NT2/D1 (cell line): ENCODE results near the gene FIG4.

Experiments used
- DNase-seq: peaks from one replicate; pipeline ENCODE4 v3.0.0-alpha.2; 2011; ENCODE audit warnings: low read depth, low spot score
- H3K27me3 ChIP-seq: 2 replicates; pipeline ENCODE4 v1.6.0; 2011; ENCODE audit warnings: mild to moderate bottlenecking; ENCODE audit not compliant: insufficient read length, insufficient read depth
- H3K36me3 ChIP-seq: 2 replicates; pipeline ENCODE4 v1.6.1; 2011; ENCODE audit warnings: mild to moderate bottlenecking, low read length, mixed read lengths; ENCODE audit not compliant: insufficient read depth, insufficient read length
- H3K4me1 ChIP-seq: 2 replicates; pipeline ENCODE4 v1.5.1; 2011; ENCODE audit not compliant: insufficient read depth, insufficient read length
- H3K4me3 ChIP-seq: 2 replicates; pipeline ENCODE4 v1.5.1; 2011; ENCODE audit warnings: low read depth; ENCODE audit not compliant: insufficient read length
- H3K9ac ChIP-seq: 2 replicates; pipeline ENCODE4 v1.6.0; 2011; ENCODE audit warnings: low read depth; ENCODE audit not compliant: insufficient read length
- H3K9me3 ChIP-seq: 2 replicates; pipeline ENCODE4 v1.5.1; 2011; ENCODE audit warnings: mild to moderate bottlenecking, low read length; ENCODE audit not compliant: insufficient read depth
- SUZ12 ChIP-seq: IDR thresholded peaks from 2 replicates; pipeline ENCODE4 v1.6.1; 2011; ENCODE audit not compliant: insufficient read length, insufficient read depth; ENCODE audit errors: extremely low read depth
- YY1 ChIP-seq: IDR thresholded peaks from 2 replicates; pipeline ENCODE4 v1.6.1; 2011; ENCODE audit not compliant: insufficient read length, insufficient read depth
- ZNF274 ChIP-seq: IDR thresholded peaks from 2 replicates; pipeline ENCODE4 v1.6.1; 2011; ENCODE audit warnings: mild to moderate bottlenecking, low read depth, low read length

FIG4 gene

GRCh38 chr6:109762166-109762565 is 71.1 kb downstream of the FIG4 start:
- H3K9me3 ChIP-seq: no peaks in the 10 kb centered on the region
- no peaks in the 10 kb centered on the region for H3K27me3 ChIP-seq
- no peak overlapping the region for H3K4me3 ChIP-seq
- no peak overlapping the region for H3K9ac ChIP-seq
- H3K4me1 ChIP-seq: no peaks in the 10 kb centered on the region
- TF ChIP-seq ZNF274 (no peak), SUZ12 (no peak), YY1 (no peak)
- DNase-seq: no peak
- H3K36me3 ChIP-seq: no peaks in the 10 kb centered on the region

DNA sequence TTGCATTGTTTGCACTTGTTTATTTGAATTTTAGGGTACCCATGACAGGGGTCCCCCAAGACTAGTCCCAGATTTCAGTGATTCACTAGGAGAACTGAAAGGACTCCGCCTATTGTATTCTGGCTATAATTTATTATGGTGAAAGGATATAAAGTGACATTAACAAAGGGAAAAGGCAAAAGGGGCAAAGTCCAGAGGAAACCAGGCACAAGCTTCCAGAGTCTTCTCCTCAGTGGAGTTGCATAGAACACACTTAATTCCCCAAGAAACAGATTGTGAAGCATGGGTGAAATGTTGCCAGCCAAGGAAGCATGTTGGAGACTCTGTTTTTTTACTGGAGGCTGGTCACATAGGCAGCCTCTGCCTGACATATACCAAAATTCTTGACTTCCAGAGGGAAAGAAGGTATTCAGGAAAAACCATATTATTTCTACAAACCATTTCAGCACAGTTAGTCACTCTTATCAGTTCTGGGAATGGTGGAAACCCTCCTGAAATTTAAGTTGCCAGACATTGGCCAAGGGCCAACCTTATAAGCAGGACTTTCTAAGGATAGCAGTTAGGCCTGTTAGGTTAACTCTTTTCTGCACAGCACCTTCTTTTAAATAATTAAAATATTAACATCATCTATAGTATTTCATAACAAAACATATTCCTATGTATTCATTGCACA is 71.8 kb downstream of the FIG4 start:
- Histone ChIP-seq H3K4me3 (no peak overlapping the region), H3K36me3 (no peaks in the 10 kb centered on the region), H3K9ac (no peak overlapping the region), H3K27me3 (no peaks in the 10 kb centered on the region), H3K4me1 (no peaks in the 10 kb centered on the region), H3K9me3 (no peaks in the 10 kb centered on the region)
- TF ChIP-seq YY1 (no peak), ZNF274 (no peak), SUZ12 (no peak)
- no peak for DNase-seq

- no peak for DNase-seq
- TF ChIP-seq YY1 (no peak), SUZ12 (no peak), ZNF274 (no peak)
- H3K27me3 ChIP-seq: no peaks in the 10 kb centered on the region
- H3K4me1 ChIP-seq: no peaks in the 10 kb centered on the region
- H3K4me3 ChIP-seq: no peak overlapping the region
- H3K9me3 ChIP-seq: no peaks in the 10 kb centered on the region
- H3K9ac ChIP-seq: no peak overlapping the region
- H3K36me3 ChIP-seq: no peaks in the 10 kb centered on the region
Measured at GRCh38 chr6:109766167-109766566, 75.1 kb downstream of the FIG4 start.

DNA sequence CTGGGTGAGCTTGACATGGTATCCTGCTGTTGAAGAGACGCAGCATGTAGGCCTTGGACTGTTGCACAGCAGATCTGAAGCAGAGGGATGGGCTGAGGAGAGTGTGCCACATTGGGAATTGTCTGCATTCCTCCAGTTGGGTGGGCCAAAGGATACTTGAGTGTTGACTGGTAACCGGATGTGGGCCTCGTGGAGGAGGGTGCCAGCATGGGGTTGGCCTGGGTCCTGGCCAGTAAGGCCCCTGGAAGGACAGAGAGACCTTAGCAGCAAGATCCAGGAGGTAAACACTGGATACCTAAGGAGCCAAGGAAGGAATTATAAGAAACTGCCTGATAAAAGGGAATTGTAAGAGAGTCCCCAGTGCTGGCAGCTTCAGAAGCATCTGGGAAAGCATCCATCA is 76.9 kb downstream of the FIG4 start:
- Histone ChIP-seq H3K4me3 (no peak overlapping the region), H3K4me1 (no peaks in the 10 kb centered on the region), H3K9ac (no peak overlapping the region), H3K36me3 (no peaks in the 10 kb centered on the region), H3K27me3 (no peaks in the 10 kb centered on the region), H3K9me3 (no peaks in the 10 kb centered on the region)
- TF ChIP-seq ZNF274 (no peak), SUZ12 (no peak), YY1 (no peak)
- DNase-seq: no peak

- H3K9ac ChIP-seq: no peak overlapping the region
- no peak for TF ChIP-seq SUZ12
- TF ChIP-seq YY1: no peak
- TF ChIP-seq ZNF274: no peak
- H3K36me3 ChIP-seq: no peaks in the 10 kb centered on the region
- H3K9me3 ChIP-seq: no peaks in the 10 kb centered on the region
- no peak overlapping the region for H3K4me3 ChIP-seq
- no peaks in the 10 kb centered on the region for H3K4me1 ChIP-seq
- DNase-seq: no peak
- no peaks in the 10 kb centered on the region for H3K27me3 ChIP-seq
Measured at GRCh38 chr6:109768485-109768884, 77.4 kb downstream of the FIG4 start.

DNA sequence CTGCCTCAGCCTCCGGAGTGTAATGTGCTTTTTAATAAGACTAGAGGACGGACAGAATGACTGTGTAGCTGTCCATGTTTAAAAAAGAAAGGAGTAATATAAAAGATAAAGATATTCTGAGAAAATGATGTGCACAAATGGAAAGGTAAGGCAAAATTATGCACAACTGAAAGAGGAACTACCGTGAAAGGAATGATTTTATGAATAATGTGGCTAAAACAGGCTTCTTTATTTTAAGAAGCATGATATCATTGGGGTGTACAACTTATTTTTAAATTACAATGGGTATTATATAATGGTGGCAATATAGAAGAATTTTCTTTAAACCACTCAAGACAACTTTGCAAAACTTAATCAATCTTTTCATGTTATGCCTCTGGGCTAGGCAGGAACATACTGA is 78.1 kb downstream of the FIG4 start:
- Histone ChIP-seq H3K27me3 (no peaks in the 10 kb centered on the region), H3K4me3 (no peak overlapping the region), H3K9ac (no peak overlapping the region), H3K9me3 (no peaks in the 10 kb centered on the region), H3K36me3 (no peaks in the 10 kb centered on the region), H3K4me1 (no peaks in the 10 kb centered on the region)
- TF ChIP-seq SUZ12 (no peak), ZNF274 (no peak)
- DNase-seq: no peak

- H3K9ac ChIP-seq: no peak overlapping the region
- no peaks in the 10 kb centered on the region for H3K36me3 ChIP-seq
- H3K27me3 ChIP-seq: no peaks in the 10 kb centered on the region
- DNase-seq: no peak
- H3K9me3 ChIP-seq: no peaks in the 10 kb centered on the region
- H3K4me1 ChIP-seq: no peaks in the 10 kb centered on the region
- TF ChIP-seq ZNF274: no peak
- no peak for TF ChIP-seq YY1
- no peak overlapping the region for H3K4me3 ChIP-seq
Measured at GRCh38 chr6:109770047-109770446, 79.0 kb downstream of the FIG4 start.
